COR-L47 (cell line): ENCODE data around the gene ZDHHC4.
"Not testable (repeated sequence)": the region's sequence is repeated elsewhere in the genome, so short reads cannot be mapped to it uniquely, and the experiment has no call there.

Experiments
- DNase-seq: peaks from one replicate; lab custom pipeline; 2025; lab: John Stamatoyannopoulos, UW

Gene ZDHHC4

DNA sequence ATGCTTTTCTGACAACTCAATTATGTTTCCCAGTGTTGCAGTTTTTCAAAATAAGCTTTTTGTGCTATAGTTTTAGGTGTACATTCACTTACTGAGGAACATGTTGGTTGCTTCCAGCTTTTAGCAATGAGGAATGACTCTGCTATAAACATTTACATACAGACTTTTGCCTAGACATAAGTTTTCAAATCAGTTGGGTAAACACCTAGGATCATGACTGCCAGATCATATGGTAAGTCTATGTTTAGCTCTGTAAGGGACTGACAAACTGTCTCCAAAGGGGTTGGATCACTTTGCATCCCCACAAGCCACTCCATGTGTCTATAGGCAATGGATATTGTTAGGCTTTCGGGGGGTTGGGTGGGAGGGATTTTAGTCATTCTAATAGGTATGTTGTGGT is 15.1 kb upstream of the ZDHHC4 start:
- DNase-seq, result no peak

DNA sequence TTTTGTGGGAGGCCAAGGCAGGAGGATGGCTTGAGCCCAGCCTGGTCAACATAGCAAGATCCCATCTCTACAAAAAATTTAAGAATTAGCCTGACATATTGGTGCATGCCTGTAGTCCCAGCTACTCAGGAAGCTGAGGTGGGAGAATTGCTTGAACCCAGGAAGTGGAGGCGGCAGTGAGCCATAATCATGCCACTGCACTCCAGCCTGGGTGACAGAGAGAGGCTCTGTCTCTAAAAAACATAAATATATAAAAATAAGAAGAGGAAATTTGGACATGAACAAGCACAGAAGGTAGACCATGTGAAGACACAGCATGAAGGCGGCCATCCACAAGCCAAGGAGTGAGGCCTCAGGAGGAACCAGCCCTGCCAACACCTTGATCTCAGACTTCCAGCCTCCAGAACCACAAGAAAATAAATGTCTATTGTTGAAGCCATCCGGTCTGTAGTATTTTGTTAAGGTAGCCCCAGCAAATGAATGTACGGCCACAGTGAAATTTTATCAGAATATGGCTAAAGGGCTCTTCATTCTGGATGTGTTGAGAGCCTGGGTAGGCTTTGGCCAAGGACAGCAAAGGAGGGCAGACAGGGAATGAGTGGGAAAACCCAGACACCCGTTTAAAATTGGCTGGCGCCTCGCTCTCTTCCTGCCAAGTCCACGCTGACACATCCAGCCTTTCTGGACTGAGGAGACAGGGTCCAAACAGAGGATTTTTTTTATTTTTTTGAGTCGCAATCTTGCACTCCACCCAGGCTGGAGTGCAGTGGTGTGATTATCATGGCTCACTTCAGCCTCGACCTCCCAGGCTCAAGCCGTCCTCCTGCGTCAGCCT is 13.1 kb upstream of the ZDHHC4 start:
- DNase-seq, result no peak

DNA sequence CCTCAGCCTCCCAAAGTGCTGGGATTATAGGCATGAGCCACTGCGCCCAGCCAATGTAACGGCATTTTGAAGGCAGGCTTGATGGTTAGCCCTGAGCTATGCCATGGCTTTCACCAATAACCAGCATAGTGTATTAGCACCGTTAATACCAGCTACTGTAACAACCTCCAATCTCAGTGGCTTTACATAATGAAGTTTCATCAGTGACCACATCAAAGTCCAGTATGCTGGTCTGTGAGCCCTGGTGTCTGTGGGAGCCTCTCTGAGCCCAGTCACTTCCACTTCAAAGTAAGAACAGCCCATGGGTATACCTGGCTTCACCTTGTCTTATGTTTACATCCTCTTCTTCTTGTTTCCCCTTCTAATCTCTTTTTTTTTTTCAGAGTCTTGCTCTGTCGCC is 11.6 kb upstream of the ZDHHC4 start:
- no peak for DNase-seq

DNA sequence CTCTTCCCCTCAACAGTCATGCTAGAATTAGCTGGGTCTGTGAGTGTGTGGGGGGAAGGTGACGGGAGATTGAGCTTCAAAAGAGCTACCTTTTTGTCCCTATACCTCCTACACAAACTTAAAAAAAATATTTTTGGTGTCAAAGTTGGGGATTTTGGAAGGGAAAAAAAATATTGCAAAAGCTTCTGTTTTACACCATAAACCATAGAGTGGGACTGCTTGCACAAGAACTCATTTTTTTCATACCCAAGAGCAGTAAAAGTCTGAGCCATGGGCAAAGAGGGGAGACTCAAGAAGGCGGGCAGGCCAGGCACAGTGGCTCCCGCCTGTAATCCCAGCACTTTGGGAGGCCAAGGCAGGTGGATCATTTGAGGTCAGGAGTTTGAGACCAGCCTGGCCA is 9.4 kb upstream of the ZDHHC4 start:
- DNase-seq, result no peak

DNA sequence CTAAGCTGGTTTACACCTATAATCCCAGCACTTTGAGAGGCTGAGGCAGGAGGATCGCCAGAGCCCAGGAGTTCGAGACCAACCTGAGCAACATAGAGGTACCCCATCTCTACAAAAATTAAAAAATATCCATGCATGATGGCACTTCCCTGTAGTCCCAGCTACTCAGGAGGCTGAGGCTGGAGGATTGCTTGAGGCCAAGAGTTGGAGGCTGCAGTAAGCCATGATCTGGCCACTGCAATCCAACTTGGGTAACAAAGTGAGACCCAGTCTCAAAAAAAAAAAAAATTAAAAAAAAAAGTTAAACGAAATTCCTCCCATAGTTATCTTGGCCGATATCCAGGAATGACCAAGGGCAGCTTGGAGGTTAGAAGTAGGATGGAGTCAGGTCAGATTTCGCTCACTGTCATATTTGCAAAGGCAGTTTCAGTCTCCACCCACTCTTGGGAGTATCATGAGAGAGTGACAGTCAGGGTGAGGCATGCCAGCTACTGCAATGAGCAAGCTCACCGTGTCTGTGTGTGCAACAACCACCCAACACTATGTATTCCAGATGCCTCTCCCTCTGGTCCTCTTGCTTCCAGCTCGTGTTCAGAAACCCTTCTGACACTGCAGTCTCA is 6.0 kb upstream of the ZDHHC4 start:
- no peak for DNase-seq

DNA sequence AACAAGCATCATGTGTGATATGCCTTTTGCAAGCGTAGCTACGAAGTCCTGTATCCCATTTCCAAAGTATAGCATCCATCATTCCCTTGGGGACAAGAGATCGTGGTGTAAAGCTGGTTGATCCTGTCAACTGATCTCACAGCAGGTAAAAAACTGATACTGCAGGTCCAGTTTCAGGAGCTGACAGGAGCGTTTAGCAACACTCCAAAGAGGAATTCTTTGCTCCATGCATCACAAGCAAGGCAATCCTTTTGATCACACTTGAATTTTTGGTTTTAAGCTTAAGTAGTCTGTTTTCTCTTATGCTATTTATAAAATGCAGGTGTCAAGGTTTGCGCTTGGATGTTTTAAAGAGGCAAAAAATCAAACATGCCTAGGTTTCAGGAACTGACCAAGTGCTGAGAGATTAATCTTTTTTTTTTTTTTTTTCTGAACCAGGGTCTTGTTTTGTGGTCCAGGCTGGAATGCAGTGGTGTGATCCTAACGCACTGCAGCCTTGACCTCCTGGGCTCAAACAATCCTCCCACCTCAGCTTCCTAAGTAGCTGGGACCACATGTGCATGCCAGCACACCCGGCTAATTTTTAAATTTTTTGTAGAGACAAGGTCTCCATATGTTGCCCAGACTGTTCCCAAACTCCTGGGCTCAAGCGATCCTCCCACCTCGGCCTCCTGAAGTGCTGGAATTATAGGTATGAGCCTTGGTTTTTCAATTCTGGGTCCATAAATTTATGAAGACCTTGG is 1.8 kb upstream of the ZDHHC4 start:
- no peak for DNase-seq

DNA sequence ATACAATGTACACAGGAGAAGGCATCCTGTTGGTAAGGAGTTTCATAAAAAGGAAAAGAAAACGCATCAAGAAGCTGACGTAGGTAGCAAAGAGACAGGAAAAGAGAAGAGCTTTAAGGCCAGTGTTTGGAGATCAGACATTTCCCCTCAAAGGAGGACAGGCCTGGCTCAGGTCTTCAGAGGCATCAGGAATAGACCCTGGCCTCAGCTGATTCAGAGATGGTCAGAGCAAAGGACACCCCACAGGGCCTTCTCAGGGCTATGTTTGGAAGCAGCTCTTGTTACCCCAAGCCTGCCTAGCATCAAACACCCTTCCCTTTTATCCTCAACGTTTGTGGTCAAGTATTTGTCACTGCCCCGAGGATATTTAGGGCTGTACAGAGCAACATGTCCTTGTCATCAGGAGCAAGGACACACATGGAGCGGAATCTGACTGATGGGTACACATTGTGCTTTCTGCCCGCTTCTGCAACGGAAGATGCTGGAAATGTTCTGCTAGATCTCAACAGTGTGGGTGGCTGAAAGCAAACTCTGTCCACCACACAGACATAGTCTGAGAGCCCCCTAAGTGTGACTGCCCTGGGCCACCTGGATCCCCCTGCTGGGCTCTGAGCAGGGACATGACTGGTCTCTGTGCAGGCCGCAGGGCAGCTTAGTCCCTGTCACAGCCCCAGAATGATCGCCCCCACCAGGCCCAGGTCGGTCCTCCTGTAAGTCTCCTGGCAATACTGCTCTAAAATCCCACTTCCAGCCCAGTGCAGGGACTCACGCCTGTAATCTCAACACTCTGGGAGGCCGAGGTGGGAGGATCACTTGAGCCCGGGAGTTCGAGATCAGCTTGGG is 1.0 kb upstream of the ZDHHC4 start:
- DNase-seq, result no peak

DNA sequence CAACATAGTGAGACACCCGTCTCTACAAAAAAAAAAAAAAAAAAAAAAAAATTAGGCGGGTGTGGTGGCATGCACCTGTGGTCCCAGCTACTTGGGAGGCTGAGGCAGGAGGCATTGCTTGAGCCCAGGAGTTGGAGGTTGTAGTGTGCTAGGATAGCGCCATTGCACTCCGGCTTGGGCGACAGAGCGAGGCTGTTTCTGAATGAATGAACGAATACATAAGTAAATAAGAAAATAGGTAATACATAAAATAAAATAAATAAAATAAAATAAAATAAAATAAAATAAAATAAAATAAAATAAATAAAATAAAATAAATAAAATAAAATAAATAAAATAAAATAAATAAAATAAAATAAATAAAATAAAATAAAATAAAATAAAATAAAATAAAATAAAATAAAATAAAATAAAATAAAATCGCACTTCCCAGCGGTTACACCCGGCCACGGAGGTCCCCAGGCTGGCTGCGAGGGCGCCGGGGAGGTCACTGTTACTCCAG is 336 bp upstream of the ZDHHC4 start:
- DNase-seq, result not testable (repeated sequence)

DNA sequence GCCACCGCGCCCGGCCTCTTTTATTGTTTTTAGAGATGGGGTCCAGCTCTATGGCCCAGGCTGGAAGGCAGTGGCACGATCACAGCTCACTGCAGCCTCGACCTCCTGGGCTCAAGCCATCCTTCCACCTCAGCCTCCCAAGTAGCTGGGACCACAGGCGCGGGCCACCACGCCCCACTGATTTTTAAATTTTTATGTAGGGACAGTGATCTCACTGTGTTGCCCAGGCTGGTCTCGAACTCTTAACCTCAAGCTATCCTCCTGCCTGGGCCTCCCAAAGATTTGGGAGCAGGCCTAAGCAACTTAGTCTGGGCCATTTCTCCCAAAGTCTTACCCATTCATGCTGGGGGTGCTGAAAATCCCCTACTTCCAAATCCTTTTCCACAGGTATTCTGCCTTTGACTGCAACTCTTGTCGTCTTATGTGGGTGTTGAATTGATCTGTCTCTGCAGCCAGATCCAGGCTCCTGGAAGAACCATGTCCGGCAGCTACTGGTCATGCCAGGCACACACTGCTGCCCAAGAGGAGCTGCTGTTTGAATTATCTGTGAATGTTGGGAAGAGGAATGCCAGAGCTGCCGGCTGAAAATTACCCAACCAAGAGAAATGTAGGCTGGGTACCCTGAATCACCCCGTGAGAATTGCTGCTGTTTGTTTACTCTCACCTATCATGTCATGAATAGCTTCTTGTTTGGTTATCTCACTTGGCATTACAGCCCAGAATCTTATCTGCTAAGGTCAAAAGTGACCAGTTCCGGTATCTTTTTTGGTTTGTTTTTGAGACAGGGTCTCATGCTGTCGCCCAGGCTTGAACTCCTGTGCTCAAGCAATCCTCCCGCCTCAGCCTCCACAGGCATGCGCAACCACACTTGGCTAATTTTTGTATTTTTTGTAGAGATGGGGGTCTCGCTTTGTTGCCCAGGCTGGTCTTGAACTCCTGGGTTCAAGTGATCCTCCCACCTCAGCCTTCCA is 1.1 kb downstream of the ZDHHC4 start:
- DNase-seq, result no peak

DNA sequence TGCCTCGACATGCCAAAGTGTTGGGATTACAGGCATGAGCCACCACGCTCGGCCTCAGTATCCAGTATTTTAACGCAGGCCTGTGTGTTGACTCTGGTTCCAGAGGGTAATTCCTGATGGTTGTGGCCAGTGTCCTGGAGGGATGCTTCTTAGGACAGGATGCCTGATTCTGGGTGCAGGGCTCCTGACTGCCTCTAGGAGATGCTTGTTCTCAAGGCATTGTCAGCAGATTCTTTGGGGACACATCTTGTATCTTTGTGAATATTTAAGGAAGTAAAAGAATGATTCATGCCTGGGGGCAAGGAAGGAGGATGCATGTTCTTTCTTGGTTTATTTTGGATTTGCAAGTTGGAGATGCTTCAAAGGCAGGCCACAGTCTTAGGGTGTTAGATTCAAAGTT is 2.2 kb downstream of the ZDHHC4 start:
- DNase-seq, result no peak

DNA sequence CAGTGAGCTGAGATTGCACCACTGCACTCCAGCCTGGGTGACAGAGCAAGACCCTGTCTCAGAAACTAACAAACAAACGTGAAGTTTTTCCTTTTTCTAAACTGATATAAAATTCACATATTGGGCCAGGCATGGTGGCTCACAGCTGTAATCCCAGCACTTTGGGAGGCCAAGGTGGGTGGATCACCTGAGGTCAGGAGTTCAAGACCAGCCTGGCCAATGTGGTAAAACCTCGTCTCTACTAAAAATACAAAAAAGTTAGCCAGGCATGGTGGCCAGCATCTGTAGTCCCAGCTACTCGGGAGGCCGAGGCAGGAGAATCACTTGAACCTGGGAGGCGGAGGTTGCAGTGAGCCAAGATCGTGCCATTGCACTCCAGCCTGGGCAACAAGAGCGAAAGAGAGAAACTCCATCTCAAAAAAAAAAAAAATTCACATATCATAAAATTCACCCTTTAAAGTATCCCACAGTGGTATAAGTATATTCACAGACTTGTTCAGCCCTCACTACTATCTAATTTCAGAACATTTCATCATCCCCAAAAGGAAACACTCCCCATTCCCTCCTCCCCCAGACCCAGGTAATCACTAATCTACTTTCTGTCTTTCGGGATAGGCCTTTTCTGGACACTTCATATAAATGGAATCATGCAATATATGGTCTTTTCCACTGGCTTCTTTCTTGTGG is 8.6 kb downstream of the ZDHHC4 start:
- not testable (repeated sequence) for DNase-seq

DNA sequence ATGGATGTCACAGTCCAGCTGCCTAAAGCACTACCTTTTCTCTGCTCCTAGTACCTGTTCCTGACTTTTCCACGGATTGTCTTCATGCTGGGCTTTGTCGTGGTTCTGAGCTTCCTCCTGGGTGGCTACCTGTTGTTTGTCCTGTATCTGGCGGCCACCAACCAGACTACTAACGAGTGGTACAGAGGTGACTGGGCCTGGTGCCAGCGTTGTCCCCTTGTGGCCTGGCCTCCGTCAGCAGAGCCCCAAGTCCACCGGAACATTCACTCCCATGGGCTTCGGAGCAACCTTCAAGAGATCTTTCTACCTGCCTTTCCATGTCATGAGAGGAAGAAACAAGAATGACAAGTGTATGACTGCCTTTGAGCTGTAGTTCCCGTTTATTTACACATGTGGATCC is 11.3 kb downstream of the ZDHHC4 start:
- DNase-seq, result no peak

DNA sequence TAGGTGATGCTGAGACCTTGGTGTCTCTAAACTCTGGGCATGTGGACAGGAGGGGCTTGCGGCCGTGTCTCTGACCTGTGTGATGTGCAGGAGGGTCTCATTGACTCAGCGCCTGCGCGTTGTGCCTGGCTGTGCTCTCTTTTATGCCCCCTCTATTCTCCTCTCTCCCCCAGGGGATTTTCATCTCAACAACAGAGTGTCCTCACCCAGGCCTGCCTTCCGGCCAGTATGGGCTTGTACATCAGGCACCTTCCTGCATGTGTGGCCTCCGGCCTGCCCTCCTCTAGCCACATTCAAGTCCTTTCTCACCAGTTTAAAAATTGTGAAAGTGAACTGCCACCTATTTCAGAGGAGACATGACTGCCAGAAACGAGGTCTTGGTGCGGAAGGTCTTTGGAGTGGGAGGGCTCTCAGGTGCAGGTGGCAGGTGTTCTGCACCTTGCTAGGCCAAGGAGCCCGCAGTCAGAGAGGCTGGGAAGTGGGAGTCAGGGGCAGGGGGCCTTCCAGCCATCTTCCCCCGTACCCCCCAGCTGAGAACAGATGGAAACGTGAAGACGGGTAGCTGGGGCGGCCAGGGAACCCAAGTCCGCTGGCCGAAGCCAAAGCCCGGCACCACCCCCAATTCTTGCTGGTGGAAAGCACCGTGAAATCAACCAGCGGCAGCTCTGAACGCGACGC is 12.0 kb downstream of the ZDHHC4 start:
- no peak for DNase-seq

DNA sequence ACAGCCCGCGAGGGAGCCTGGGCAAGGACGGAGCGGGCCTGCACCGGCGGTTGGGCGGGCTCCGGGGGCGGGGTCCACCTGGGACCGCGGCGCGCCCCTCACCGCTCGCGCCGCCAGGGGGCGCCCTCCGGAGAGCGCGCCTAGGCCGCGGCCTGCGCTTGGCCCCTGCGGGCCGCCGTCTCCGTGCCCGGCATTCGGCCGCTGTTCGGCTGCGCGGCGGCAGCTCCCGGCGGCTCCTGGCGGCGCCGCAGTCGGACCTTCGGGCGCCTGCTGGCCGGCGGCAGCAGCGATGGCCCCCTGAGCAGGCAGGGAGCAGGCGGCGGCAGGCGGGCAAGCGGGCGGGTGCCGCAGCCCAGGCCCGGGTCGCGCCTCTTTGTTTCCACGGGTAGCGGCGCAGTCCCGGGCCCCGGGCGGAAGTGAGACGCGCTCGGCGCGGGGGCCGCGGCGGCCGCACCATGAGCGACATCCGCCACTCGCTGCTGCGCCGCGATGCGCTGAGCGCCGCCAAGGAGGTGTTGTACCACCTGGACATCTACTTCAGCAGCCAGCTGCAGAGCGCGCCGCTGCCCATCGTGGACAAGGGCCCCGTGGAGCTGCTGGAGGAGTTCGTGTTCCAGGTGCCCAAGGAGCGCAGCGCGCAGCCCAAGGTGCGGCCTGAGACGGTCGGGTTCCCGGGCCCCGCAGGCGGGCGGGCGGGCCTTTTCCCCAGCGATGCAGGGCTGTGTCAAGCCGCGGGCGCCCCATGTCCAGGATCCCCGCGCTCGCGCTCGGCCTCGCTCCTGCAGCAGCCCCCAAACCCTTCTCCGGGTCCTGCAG is 12.8 kb downstream of the ZDHHC4 start, which contains the start of gene INTS15:
INTS15 (plus strand) TSS at position 193 of the 816 bp plus-strand sequence; CDS start at position 456, 263 bp downstream.
- DNase-seq, result peak; percentile 75

DNA sequence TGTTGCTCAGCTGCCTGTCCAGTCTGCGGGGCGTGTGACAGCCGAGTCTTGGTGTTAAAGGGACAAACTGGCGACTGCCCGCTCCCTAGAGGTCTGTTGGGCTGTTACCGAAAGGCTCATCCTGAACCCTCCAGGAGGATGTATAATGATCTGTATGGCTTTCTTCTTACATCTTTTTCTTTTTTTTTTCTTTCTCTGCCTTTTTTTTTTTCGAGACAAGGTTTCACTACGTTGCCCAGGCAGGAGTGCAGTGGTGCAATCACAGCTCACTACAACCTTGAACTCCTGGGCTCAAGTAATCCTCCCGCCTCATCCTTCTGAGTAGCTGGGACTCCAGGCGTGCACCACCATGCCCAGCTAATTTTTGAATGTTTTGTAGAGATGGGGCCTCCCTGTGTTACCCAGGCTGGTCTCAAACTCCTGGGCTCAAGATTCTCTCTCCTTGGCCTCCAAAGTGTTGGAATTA is 13.4 kb downstream of the ZDHHC4 start:
- peak; percentile 19 for DNase-seq

DNA sequence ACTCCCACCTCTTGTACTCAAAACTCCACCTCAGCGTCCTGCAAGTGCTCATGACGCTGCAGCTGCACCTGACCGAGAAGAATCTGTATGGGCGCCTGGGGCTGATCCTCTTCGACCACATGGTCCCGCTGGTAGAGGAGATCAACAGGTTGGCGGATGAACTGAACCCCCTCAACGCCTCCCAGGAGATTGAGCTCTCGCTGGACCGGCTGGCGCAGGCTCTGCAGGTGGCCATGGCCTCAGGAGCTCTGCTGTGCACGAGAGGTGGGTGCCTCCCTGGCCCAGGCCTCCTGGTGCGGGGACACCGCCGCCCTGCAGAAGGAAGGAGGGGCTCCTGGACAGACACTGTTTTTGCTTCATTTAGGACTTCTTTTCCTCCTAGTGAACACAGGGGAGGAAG is 22.8 kb downstream of the ZDHHC4 start:
- DNase-seq, result no peak

DNA sequence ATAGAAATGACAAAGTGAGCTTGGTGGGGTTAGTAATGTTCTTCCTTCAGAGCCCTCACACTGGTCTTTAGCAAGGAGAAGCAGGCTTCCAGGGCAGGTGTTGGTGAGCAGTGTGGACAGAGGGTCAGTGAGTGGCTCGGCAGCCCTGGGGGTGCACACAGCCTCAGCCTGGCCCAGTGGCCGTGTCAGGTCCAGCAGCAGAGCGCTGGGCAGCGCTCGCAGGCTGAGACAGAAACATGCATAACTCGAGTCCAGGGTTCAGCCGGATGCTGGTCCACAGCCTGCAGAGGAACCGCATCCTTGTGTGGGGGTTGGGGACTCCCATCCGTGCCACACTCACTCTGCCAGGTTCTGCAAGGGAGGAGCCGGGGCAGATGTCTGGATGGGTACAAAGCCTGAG is 27.2 kb downstream of the ZDHHC4 start:
- no peak for DNase-seq

DNA sequence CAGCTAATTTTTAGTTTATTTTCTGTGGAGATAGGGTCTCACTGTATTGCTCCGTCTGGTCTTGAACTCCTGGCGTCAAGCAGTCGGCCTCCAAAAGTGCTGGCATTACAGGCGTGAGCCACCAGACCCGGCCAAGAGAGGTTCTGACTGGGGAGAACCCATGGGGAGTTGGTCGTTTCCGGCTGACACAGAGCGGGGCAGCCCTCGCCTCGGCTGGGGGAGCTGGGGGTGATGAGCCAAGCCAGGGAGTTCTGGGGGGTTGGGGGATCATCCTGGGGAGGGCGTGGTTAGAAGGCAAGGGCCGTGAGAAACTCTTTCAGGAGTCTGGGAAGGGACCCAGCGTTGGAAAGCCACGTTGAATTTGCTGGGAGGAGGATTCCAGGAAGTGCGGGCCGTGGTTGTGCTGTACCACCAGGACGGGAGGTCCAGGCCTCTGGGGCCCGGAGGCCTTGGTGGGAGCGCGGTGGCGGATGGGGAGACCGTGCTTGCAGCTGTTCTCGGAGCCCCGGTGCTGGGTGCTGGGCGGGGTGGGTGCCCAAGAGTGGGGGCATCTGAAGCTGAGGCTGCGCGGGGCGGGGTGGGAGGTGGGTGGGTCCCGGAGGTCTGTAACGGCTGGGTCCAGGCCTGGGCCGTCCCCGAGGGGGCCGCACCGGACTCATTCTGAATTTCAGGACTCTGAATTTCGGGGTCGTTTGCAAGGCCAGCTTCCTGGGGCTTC is 29.8 kb downstream of the ZDHHC4 start:
- DNase-seq, result no peak
